Caco-2 (cell line): Measurements from ENCODE around the gene EIF1. TPM values are rescaled to one million over a fixed set of nuclear protein-coding genes. Genes with fewer than 3 reads are reported as not detected.

Experiments
- BruUV-seq: library from RNA; stranded (reverse); fragments of 400-500 nt; replicated peaks from 2 replicates; lab custom pipeline; 2021; lab: Mats Ljungman, UMichigan
- CTCF ChIA-PET: fragments of 300-600 bp; sonication (Branson Sonifier 250); formaldehyde crosslinking; loops from one replicate; lab custom pipeline; 2022; ENCODE audit warnings: antibody characterized with exemption; lab: Charles Lee
- POLR2A ChIA-PET: fragments of 300-600 bp; sonication (Branson Sonifier 250); formaldehyde crosslinking; loops from one replicate; lab custom pipeline; 2022; ENCODE audit warnings: antibody characterized with exemption; lab: Charles Lee
- DNase-seq, 2 experiments: peaks; one replicate each; pipeline versions ENCODE4 v3.0.0 to v3.0.0-alpha.2; 2020 to 2022
- H3K27me3 ChIP-seq: replicated peaks from 2 replicates; pipeline ENCODE4 v1.6.0; 2011; ENCODE audit warnings: low read length; ENCODE audit not compliant: control insufficient read depth, insufficient read depth
- H3K36me3 ChIP-seq: 2 replicates; pipeline ENCODE4 v1.5.1; 2011; ENCODE audit warnings: low read length; ENCODE audit not compliant: control insufficient read depth, insufficient read depth
- H3K4me1 ChIP-seq: fragments of 250-450 bp; sonication (Bioruptor Pico); 2 replicates; pipeline ENCODE4 v1.5.1; 2020; ENCODE audit warnings: mild to moderate bottlenecking
- H3K4me3 ChIP-seq: 2 replicates; pipeline ENCODE4 v1.5.1; 2011; ENCODE audit warnings: low read depth, mild to moderate bottlenecking, control low read depth, low read length
- H3K9me3 ChIP-seq: fragments of 250-450 bp; sonication (Bioruptor Pico); 2 replicates; pipeline ENCODE4 v1.5.1; 2020; ENCODE audit warnings: mild to moderate bottlenecking, moderate library complexity
- H3K27ac Mint-ChIP-seq: one replicate; pipeline ENCODE4 v1.8.0; 2022; ENCODE audit warnings: mixed read lengths; ENCODE audit not compliant: unreplicated experiment
- H3K27me3 Mint-ChIP-seq: one replicate; pipeline ENCODE4 v1.8.0; 2022; ENCODE audit warnings: mixed read lengths; ENCODE audit not compliant: insufficient read depth, unreplicated experiment
- H3K36me3 Mint-ChIP-seq: one replicate; pipeline ENCODE4 v1.8.0; 2022; ENCODE audit warnings: mild to moderate bottlenecking, mixed read lengths; ENCODE audit not compliant: insufficient read depth, unreplicated experiment
- H3K4me1 Mint-ChIP-seq: one replicate; pipeline ENCODE4 v1.8.0; 2022; ENCODE audit warnings: low read depth, mixed read lengths; ENCODE audit not compliant: unreplicated experiment
- H3K4me3 Mint-ChIP-seq: one replicate; pipeline ENCODE4 v1.8.0; 2022; ENCODE audit warnings: mild to moderate bottlenecking, moderate library complexity, mixed read lengths; ENCODE audit not compliant: unreplicated experiment
- H3K9me3 Mint-ChIP-seq: one replicate; pipeline ENCODE4 v1.8.0; 2022; ENCODE audit warnings: mixed read lengths; ENCODE audit not compliant: unreplicated experiment
- CTCF ChIP-seq, 2 experiments: fragments of 200-600 bp in 1 of 2; IDR thresholded peaks; 1 replicate in 1 of 2; 2 replicates in 1 of 2; pipeline versions ENCODE4 v1.5.1 to v1.8.0; 2011 to 2022; ENCODE audit warnings: antibody characterized with exemption in 1 of 2, control low read depth in 1 of 2, inconsistent platforms in 1 of 2, low read depth in 1 of 2, low read length in 1 of 2, mild to moderate bottlenecking in 1 of 2, moderate library complexity in 1 of 2; ENCODE audit not compliant: insufficient read depth in 1 of 2, severe bottlenecking in 1 of 2, unreplicated experiment in 1 of 2
- intact Hi-C: fragments of 100-400 bp; cut with micrococcal nuclease; formaldehyde crosslinking; loops from one replicate; pipeline ENCODE4 v1.10.0; 2022; ENCODE audit not compliant: unreplicated experiment
- total RNA-seq: library from RNA; stranded (reverse); gene quantifications from 2 replicates; pipeline ENCODE4 v1.2.3, GENCODE V29; 2022

The EIF1 gene
- total RNA-seq, 1 experiment from 2014 or later: 783 TPM

- no peaks in the 10 kb centered on the region for H3K27me3 ChIP-seq
Measured at GRCh38 chr17:41722231-41722630, 33.5 kb downstream of the EIF1 start.

GRCh38 chr17:41723801-41724475 lies 35.3 kb downstream of the EIF1 start:
- no peaks in the 10 kb centered on the region for H3K4me1 Mint-ChIP-seq
- H3K4me3 Mint-ChIP-seq: no peak overlapping the region
- no peak for TF ChIP-seq CTCF (IDR thresholded peaks at IDR 0.05; ENCODE audit: insufficient read depth in 1 of 2, low read depth in 1 of 2, low read length in 1 of 2, severe bottlenecking in 1 of 2, unreplicated experiment in 1 of 2)
- H3K27me3 ChIP-seq: no peaks in the 10 kb centered on the region
- ChIA-PET CTCF (interaction anchor here (0.6 to 1.1 kb wide), 2 partner anchors 9 to 28 kb away, joined by 3 to 4 read pairs; no protein-coding TSS in a partner anchor), POLR2A (no interaction called here)
- H3K36me3 Mint-ChIP-seq: peaks cover 6% of the 10 kb centered on the region
- no peaks in the 10 kb centered on the region for H3K9me3 Mint-ChIP-seq
- H3K4me3 ChIP-seq: no peak overlapping the region
- intact Hi-C loops: no loop called here
- no peaks in the 10 kb centered on the region; the same call in 1 of the 2 replicates for H3K9me3 ChIP-seq
- no TSS peak for BruUV-seq
- no peaks in the 10 kb centered on the region for H3K4me1 ChIP-seq
- H3K27ac Mint-ChIP-seq: no peak overlapping the region
- H3K27me3 Mint-ChIP-seq: no peaks in the 10 kb centered on the region
- DNase-seq: no peak
- no peaks in the 10 kb centered on the region for H3K36me3 ChIP-seq

More at GRCh38 chr17:41722231-41722630, 33.5 kb downstream of the EIF1 start:
- intact Hi-C loops: no loop called here
- no peak for TF ChIP-seq CTCF (IDR thresholded peaks at IDR 0.05; ENCODE audit: insufficient read depth in 1 of 2, low read depth in 1 of 2, low read length in 1 of 2, severe bottlenecking in 1 of 2, unreplicated experiment in 1 of 2)
- H3K9me3 ChIP-seq: no peaks in the 10 kb centered on the region; the same call in 1 of the 2 replicates
- no peaks in the 10 kb centered on the region for H3K9me3 Mint-ChIP-seq
- no peak overlapping the region for H3K4me3 Mint-ChIP-seq
- H3K27ac Mint-ChIP-seq: no peak overlapping the region
- POLR2A ChIA-PET: no interaction called here
- H3K36me3 ChIP-seq: no peaks in the 10 kb centered on the region
- no peaks in the 10 kb centered on the region for H3K4me1 ChIP-seq
- no TSS peak for BruUV-seq
- H3K36me3 Mint-ChIP-seq: peaks cover 6% of the 10 kb centered on the region
- no peak overlapping the region for H3K4me3 ChIP-seq
- CTCF ChIA-PET: no interaction called here
- H3K27me3 Mint-ChIP-seq: no peaks in the 10 kb centered on the region
- DNase-seq: no peak
- no peaks in the 10 kb centered on the region for H3K4me1 Mint-ChIP-seq

GRCh38 chr17:41724476-41725050 lies 35.9 kb downstream of the EIF1 start:
- TF ChIP-seq CTCF (IDR thresholded peaks at IDR 0.05; ENCODE audit: insufficient read depth in 1 of 2, low read depth in 1 of 2, low read length in 1 of 2, severe bottlenecking in 1 of 2, unreplicated experiment in 1 of 2): no peak
- Mint-ChIP-seq H3K4me1 (no peaks in the 10 kb centered on the region), H3K27me3 (no peaks in the 10 kb centered on the region), H3K4me3 (no peak overlapping the region), H3K27ac (no peak overlapping the region), H3K36me3 (peaks cover 6% of the 10 kb centered on the region), H3K9me3 (no peaks in the 10 kb centered on the region)
- H3K9me3 ChIP-seq: no peaks in the 10 kb centered on the region; the same call in 1 of the 2 replicates
- no TSS peak for BruUV-seq
- H3K27me3 ChIP-seq: no peaks in the 10 kb centered on the region
- no peak for DNase-seq
- no peaks in the 10 kb centered on the region for H3K4me1 ChIP-seq
- POLR2A ChIA-PET: no interaction called here
- CTCF ChIA-PET: interaction anchor here (1.1 kb wide), 1 partner anchor 29 kb away, joined by 3 read pairs; no protein-coding TSS in a partner anchor
- intact Hi-C loops: no loop called here
- no peak overlapping the region for H3K4me3 ChIP-seq
- no peaks in the 10 kb centered on the region for H3K36me3 ChIP-seq
